ENCODE data around the gene FILIP1L. TPM values are rescaled to one million over a fixed set of nuclear protein-coding genes. Genes with fewer than 3 reads are reported as not detected.

The FILIP1L gene
- polyA plus RNA-seq, 1 of the 3 experiments (the other 2 are of a cell fraction) = 26.8 TPM

DNA sequence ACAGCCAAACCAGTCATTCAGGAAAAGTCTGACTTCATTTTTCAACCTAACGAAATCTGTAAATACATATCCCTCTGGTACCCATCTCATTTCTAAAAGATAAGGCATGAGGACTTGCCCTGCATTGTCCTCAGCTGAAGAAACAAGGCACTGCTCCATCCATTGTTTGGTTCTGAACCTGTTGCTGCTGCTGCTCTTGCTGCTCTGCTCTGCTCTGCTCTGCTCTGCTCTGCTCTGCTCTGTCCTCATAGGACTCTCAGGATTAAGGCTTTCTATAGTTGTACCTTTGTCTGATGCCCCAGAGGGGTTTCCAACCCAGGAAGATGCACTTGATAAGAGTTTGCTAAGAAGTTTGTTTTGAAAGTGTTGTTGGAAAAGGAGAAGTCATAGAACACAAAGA lies 258.4 kb downstream of the FILIP1L start:
- WGBS (ENCODE audit: low lambda C conversion rate) = 88% methylated on average over 1 of the region's 1 CpG
- Histone ChIP-seq H3F3A (replicated peaks; ENCODE audit: insufficient read depth) (peaks cover 7% of the 10 kb centered on the region), H3K9me2 (no peaks in the 10 kb centered on the region), H3K4me2 (no peak overlapping the region), H3K79me2 (ENCODE audit: insufficient read depth) (peaks cover 89% of the 10 kb centered on the region), H3K27me3 (ENCODE audit: insufficient read depth) (no peaks in the 10 kb centered on the region), H3K9me3 (no peaks in the 10 kb centered on the region), H3K4me1 (ENCODE audit: control insufficient read depth in 1 of 2, insufficient read depth in 2 of 2, low read depth in 1 of 2, low read length in 1 of 2) (peaks cover 2 to 22% of the 10 kb centered on the region in 2 experiments), H3K4me3 (ENCODE audit: low read depth in 2 of 2, low read length in 1 of 2) (no peak overlapping the region), H3K9ac (no peak overlapping the region), H3K27ac (ENCODE audit: low read depth in 2 of 2, low read length in 1 of 2) (no peak overlapping the region), H4K20me1 (ENCODE audit: insufficient read depth) (no peaks in the 10 kb centered on the region), H2AFZ (ENCODE audit: low read depth) (no peak overlapping the region), H3K36me3 (replicated peaks in 1 of 2; ENCODE audit: control insufficient read depth in 1 of 2, insufficient read depth in 2 of 2, low read length in 1 of 2) (peaks cover 29 to 30% of the 10 kb centered on the region in 2 experiments)
- POLR2A ChIA-PET = no interaction called here
- TF ChIP-seq RFX5 (IDR thresholded peaks at IDR 0.05; ENCODE audit: low read length) = no peak
- no peak for TF ChIP-seq TEAD4 (IDR thresholded peaks at IDR 0.05; ENCODE audit: borderline replicate concordance, insufficient read depth)
- no peak for TF ChIP-seq FOSL2 (IDR thresholded peaks at IDR 0.05; ENCODE audit: borderline replicate concordance, low read depth)
- TF ChIP-seq EZH2phosphoT487 (IDR thresholded peaks at IDR 0.05; ENCODE audit: borderline replicate concordance, low read depth) = no peak
- TF ChIP-seq ELF1 (IDR thresholded peaks at IDR 0.05) = no peak
- TF ChIP-seq GABPA (IDR thresholded peaks at IDR 0.05; ENCODE audit: low read depth) = no peak
- TF ChIP-seq EP300 (IDR thresholded peaks at IDR 0.05; ENCODE audit: borderline replicate concordance in 1 of 2, low read depth in 1 of 2, low read length in 1 of 2) = no peak
- TF ChIP-seq JUND (IDR thresholded peaks at IDR 0.05) = no peak
- no peak for TF ChIP-seq MEF2A (IDR thresholded peaks at IDR 0.05; ENCODE audit: borderline replicate concordance, low read depth)
- no peak for DNase-seq
- CTCF ChIA-PET = interaction anchor here (1.4 to 1.7 kb wide), 2 partner anchors 12 to 398 kb away, joined by 5 to 11 read pairs; no protein-coding TSS in a partner anchor

DNA sequence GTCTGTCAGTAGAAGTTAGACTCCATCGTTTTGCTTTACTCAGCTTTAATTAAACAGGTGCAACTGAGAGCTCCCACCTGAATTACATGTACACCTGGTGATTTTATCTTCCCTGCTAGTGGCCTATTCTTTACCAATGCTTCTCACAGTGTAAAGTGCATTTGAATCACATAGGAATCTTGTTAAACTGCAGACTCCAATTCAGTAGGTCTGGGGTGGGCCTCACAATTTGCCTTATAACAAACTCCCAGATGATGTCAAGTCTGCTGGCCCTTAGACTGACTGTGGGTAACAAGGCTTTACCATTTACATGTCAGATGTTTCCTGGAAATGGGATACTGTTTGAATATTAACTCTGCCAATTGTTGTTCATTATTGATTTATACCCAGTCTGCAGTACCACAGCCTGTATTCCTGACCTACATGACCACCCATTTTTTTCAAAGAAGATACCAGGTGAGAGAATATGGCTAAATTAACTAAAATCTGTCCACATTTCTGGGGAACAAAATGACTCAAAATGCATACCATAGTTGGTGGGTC lies 259.5 kb downstream of the FILIP1L start:
- POLR2A ChIA-PET = no interaction called here
- Histone ChIP-seq H4K20me1 (ENCODE audit: insufficient read depth) (no peaks in the 10 kb centered on the region), H3F3A (replicated peaks; ENCODE audit: insufficient read depth) (peaks cover 16% of the 10 kb centered on the region), H3K36me3 (replicated peaks in 1 of 2; ENCODE audit: control insufficient read depth in 1 of 2, insufficient read depth in 2 of 2, low read length in 1 of 2) (peaks cover 37% of the 10 kb centered on the region in 2 experiments), H3K27ac (ENCODE audit: low read depth in 2 of 2, low read length in 1 of 2) (no peak overlapping the region), H2AFZ (ENCODE audit: low read depth) (no peak overlapping the region), H3K9me3 (no peaks in the 10 kb centered on the region), H3K79me2 (ENCODE audit: insufficient read depth) (peaks cover 91% of the 10 kb centered on the region), H3K4me1 (ENCODE audit: control insufficient read depth in 1 of 2, insufficient read depth in 2 of 2, low read depth in 1 of 2, low read length in 1 of 2) (peaks cover 2 to 12% of the 10 kb centered on the region in 2 experiments; a peak in 3 of 4 replicates), H3K27me3 (ENCODE audit: insufficient read depth) (no peaks in the 10 kb centered on the region), H3K9me2 (no peaks in the 10 kb centered on the region), H3K4me3 (ENCODE audit: low read depth in 2 of 2, low read length in 1 of 2) (no peak overlapping the region), H3K4me2 (no peak overlapping the region), H3K9ac (no peak overlapping the region)
- WGBS (ENCODE audit: low lambda C conversion rate) = 67% methylated on average over 1 of the region's 1 CpG
- CTCF ChIA-PET = interaction anchor here (1.4 to 1.7 kb wide), 2 partner anchors 11 to 399 kb away, joined by 5 to 11 read pairs; no protein-coding TSS in a partner anchor
- no peak for TF ChIP-seq NRF1 (IDR thresholded peaks at IDR 0.05; ENCODE audit: low read depth, low read length)
- no peak for TF ChIP-seq TCF12 (IDR thresholded peaks at IDR 0.05)
- TF ChIP-seq, protein P1, sequence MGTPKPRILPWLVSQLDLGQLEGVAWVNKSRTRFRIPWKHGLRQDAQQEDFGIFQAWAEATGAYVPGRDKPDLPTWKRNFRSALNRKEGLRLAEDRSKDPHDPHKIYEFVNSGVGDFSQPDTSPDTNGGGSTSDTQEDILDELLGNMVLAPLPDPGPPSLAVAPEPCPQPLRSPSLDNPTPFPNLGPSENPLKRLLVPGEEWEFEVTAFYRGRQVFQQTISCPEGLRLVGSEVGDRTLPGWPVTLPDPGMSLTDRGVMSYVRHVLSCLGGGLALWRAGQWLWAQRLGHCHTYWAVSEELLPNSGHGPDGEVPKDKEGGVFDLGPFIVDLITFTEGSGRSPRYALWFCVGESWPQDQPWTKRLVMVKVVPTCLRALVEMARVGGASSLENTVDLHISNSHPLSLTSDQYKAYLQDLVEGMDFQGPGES (IDR thresholded peaks at IDR 0.05; ENCODE audit: low read depth, low read length) = no peak
- TF ChIP-seq FOXJ3 (CRISPR knock-in tag; IDR thresholded peaks at IDR 0.05) = no peak
- TF ChIP-seq, protein P2, sequence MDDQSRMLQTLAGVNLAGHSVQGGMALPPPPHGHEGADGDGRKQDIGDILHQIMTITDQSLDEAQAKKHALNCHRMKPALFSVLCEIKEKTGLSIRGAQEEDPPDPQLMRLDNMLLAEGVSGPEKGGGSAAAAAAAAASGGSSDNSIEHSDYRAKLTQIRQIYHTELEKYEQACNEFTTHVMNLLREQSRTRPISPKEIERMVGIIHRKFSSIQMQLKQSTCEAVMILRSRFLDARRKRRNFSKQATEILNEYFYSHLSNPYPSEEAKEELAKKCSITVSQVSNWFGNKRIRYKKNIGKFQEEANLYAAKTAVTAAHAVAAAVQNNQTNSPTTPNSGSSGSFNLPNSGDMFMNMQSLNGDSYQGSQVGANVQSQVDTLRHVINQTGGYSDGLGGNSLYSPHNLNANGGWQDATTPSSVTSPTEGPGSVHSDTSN (IDR thresholded peaks at IDR 0.05) = no peak
- TF ChIP-seq, protein P3, sequence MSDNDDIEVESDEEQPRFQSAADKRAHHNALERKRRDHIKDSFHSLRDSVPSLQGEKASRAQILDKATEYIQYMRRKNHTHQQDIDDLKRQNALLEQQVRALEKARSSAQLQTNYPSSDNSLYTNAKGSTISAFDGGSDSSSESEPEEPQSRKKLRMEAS (IDR thresholded peaks at IDR 0.05; ENCODE audit: low read depth) = no peak
- no peak for TF ChIP-seq FOXM1 (IDR thresholded peaks at IDR 0.05; ENCODE audit: low read depth)
- TF ChIP-seq MEF2A (IDR thresholded peaks at IDR 0.05; ENCODE audit: borderline replicate concordance, low read depth) = no peak
- no peak for TF ChIP-seq FOSL2 (IDR thresholded peaks at IDR 0.05; ENCODE audit: borderline replicate concordance, low read depth)
- no peak for TF ChIP-seq JUND (IDR thresholded peaks at IDR 0.05)
- no peak for TF ChIP-seq RXRA (IDR thresholded peaks at IDR 0.05; ENCODE audit: borderline replicate concordance, low read depth)
- TF ChIP-seq SMC3 (IDR thresholded peaks at IDR 0.05; ENCODE audit: low read depth, low read length) = no peak
- TF ChIP-seq GABPA (IDR thresholded peaks at IDR 0.05; ENCODE audit: low read depth) = no peak
- no peak for TF ChIP-seq SIN3A (IDR thresholded peaks at IDR 0.05; ENCODE audit: borderline replicate concordance, low read depth, low read length)
- TF ChIP-seq YY1 (IDR thresholded peaks at IDR 0.05; ENCODE audit: low read depth) = no peak
- TF ChIP-seq, protein P4, sequence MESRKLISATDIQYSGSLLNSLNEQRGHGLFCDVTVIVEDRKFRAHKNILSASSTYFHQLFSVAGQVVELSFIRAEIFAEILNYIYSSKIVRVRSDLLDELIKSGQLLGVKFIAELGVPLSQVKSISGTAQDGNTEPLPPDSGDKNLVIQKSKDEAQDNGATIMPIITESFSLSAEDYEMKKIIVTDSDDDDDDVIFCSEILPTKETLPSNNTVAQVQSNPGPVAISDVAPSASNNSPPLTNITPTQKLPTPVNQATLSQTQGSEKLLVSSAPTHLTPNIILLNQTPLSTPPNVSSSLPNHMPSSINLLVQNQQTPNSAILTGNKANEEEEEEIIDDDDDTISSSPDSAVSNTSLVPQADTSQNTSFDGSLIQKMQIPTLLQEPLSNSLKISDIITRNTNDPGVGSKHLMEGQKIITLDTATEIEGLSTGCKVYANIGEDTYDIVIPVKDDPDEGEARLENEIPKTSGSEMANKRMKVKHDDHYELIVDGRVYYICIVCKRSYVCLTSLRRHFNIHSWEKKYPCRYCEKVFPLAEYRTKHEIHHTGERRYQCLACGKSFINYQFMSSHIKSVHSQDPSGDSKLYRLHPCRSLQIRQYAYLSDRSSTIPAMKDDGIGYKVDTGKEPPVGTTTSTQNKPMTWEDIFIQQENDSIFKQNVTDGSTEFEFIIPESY (IDR thresholded peaks at IDR 0.05; ENCODE audit: borderline replicate concordance, low read depth) = no peak
- no peak for TF ChIP-seq EP300 (IDR thresholded peaks at IDR 0.05; ENCODE audit: borderline replicate concordance in 1 of 2, low read depth in 1 of 2, low read length in 1 of 2)
- no peak for DNase-seq

Measured in SK-N-SH (cell line).